HG03045 (cell line): Measurements from ENCODE around the gene CTAGE1.
"Not testable (repeated sequence)": the region's sequence is repeated elsewhere in the genome, so short reads cannot be mapped to it uniquely, and the experiment has no call there.

Experiments
- ATAC-seq: cut with Tn5 transposase; IDR thresholded peaks from one replicate; pipeline ENCODE4 v1.9.1; 2021; ENCODE audit warnings: mild to moderate bottlenecking, moderate library complexity; ENCODE audit not compliant: unreplicated experiment

Gene CTAGE1, protein sequence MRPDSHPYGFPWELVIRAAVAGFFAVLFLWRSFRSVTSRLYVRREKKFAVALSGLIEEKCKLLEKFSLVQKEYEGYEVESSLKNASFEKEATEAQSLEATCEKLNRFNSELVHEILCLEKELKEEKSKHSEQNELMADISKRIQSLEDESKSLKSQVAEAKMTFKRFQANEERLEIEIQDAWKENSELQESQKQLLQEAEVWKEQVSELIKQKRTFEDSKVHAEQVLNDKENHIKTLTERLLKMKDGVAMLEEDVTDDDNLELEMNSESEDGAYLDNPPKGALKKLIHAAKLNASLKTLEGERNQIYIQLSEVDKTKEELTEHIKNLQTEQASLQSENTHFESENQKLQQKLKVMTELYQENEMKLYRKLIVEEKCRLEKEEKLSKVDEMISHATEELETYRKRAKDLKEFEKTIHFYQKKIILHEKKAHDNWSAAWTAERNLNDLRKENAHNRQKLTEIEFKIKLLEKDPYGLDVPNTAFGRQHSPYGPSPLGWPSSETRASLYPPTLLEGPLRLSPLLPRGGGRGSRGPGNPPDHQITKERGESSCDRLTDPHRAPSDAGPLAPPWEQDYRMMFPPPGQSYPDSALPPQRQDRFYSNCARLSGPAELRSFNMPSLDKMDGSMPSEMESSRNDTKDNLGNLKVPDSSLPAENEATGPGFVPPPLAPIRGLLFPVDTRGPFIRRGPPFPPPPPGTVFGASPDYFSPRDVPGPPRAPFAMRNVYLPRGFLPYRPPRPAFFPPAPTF

DNA sequence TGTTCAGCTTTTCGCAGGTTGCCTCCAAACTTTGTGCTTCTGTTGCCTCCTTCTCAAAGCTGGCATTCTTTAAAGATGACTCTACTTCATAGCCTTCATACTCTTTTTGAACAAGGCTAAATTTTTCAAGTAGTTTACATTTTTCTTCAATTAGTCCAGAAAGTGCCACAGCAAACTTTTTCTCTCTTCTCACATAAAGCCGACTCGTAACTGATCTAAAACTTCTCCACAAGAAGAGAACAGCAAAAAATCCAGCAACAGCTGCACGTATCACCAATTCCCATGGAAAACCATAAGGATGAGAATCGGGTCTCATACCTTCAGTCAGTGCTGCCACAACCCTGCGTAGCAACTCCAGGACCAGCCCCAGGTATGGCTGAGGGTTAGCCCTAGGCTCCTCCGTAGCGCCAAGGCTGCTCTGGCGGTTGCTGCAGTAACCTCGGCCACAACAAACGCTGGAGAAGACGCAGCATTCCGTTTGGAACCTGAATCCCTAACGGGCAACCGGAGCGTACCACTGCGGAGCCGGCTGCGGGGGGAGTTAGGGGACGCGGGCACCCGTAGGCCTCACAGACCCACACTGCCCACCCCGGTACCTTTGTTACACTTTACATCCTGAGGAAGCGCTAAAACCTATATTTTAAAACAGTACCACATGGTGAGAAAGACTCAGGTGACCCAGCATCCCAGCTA, at the start of gene CTAGE1:
Gene CTAGE1, minus strand, starts transcription at position 420 of the 693 bp plus-strand sequence. Its CDS starts 104 bp downstream, at position 316.
- no peak for ATAC-seq

DNA sequence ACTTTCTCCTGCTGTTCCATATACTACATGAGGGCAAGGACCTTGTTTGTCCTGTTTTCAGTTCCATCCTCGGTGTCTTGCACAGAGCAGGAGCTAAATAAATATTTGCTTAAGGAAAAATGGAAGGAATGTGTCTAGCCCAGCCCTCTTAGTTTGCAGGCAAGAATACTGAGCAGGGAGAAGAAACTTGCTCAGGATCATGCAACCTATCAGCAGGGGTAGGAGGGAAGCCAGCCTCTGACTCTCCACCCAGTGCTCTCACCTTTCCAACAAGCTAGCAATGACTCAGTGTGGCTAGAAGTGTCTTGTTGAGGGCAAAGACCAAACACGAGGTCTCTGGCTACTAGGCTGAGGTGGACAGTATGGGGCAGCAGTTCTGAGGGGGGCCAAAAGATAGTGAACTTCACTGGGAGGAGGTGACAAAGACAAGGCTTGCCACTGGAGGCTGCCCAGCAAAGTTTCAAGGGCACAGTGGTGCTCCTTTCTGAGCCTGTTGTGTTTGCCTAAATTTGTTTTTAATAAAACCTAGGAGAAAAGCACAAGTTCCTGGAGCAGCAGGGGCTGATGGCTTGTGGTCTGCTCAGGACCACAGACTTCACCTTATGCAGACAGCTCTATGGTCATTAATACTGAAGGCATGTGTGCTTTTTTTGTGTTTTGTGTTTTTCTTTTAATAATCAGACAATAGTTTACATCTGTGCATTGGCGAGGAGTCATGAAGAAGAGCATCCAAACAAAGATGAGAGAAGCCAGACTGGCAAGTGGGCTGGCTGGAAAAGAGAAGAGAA, 49.1 kb upstream of the CTAGE1 start:
- ATAC-seq: no peak

DNA sequence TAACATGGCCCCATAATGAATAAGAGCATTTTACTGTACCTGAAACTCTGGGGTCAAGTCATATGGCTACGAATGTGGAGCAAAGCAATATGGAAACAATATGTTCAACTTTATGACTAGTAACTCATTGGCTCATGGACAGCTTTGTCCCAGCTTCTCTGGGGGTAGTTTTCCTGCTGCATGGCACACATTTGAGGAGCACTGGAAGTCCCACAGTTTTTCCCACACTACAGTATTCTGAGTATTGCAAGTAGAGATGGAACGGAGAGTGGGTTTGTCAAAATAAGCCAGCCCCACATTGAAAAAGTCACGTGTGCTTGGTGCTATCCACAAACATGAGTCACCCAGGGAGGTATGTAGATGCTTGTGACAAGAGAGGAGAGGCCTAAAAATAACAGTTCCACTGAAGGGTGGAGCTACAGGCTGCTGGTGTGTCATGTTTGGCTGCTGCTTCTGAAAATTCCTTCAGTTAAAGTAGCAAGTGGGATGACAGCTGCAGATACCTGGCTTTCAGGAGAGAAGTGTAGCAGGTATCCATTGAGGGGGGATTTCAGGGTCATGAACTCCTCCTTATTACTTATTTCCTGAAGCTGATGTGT, 48.2 kb upstream of the CTAGE1 start:
- ATAC-seq: no peak

DNA sequence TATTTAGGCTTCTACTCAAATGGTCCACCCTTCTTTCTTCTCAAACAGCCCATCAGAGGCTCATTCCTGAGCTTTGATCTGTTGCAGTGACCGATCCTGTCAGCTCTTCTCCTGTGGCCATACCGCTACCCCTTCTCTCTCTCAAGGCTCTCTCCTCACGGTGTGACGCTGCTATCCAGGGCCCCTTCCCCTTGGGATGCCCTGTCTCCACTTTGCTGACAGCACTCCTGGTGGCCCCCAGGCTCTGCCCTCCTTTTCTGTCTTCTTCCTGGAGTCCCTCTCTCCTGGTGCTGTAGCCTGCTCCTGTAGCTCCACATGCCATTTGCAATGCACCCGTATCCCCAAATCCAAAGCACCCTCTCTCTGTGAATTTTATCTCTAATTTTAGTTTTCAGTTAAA, 45.4 kb upstream of the CTAGE1 start:
- ATAC-seq: no peak

DNA sequence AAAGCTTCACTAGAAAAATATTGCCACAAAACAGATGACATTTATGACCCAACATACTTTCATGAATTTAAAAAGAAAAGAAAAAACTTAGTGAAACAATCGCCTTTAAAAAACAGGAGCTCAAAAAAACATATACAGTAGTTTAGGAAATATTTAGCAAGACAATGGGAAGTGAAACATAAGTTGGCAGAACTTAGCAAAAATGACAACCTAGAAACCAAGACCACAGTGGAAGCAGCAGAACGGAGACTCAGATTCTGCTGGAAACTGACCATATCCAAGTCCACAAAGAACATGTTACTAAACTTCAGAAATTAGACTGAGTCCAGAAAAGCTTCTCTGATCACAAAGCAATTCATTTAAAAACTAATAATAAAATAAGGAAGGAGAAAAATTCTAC, 41.8 kb upstream of the CTAGE1 start:
- no peak for ATAC-seq

DNA sequence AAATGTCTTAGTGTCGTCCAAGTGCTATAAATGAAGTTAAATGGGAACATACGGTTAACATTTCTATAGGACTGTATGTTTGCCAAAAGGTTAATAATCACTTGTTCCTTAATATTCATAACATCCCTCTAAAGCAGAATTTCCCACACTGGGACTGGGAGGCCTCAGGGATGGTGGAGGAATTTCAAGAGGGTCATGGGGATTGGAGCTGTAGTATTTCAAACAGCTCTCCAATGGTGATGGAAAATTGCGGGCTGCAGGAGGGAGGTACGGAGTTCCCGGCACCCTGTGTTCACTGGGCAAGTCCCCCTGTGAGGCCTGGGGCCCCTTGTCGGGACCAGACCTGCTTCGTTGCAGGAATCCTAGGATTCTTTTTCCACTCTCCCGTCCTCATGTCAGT, 39.8 kb upstream of the CTAGE1 start:
- no peak for ATAC-seq

DNA sequence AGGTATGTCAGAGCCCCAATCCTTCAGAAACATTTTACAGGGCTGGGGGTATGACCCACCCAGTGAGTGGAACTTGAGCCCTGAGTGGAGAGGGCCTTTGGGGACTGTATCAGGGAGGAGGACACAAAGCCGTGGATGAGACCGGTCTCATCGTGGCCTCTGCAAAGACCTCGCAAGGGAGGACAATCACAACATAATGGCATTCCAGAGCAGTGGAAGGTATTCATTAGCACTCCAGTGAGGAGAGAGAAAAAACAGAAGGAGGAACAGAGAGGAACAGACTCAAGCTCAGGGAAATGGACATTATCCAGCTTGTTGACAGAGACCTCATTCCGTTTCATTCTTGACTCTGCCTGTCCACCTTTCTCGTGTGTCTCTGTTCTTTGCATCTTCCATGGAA, 38.8 kb upstream of the CTAGE1 start:
- no peak for ATAC-seq

DNA sequence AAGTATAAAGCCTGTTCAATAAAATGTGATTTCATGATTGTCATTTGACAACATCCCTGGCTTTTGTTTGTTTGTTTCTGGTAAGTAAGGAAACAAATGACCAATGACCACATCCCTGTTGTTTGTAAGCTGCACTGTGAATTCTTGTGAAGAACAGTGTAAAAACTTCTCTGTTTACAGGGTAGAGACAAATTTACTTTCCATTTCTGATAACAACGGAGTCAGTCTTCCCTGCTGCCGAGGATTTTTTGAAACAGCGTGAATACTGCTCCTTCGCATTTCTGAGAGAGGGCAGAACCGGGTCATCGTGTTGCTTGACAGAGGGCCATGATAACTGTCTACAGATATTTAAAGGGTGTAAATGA, 38.4 kb upstream of the CTAGE1 start:
- no peak for ATAC-seq

DNA sequence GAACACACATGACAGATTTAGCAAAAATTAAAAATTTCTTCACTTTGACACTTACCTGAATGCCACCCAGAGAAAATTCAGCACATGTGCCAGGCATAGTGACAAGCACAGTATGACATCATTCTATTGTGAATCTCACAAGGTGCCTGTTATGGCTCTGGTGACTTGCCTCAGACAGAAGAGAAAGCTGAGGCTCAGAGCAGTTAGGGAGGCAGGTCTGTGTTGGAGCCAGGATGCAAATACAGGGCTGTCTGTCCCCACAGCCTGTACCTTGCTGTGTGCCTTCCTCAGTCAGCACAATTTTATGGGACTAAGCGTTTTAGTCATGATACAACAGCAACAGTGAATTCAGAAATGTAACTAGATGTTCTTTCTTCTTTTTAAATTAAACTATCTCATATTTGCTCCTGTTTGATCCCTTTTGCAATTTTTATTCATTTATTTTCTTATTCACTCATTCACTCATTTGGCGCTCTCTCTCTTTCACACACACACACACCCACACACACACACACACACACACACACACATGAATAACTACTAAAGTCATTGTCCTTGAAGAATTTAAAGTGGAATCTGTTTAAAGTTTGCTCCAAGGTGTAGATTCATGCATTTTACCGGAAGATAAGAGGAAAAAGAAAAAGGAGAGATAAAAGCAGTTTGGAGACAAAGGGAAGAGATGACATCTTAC, 37.9 kb upstream of the CTAGE1 start:
- no peak for ATAC-seq

DNA sequence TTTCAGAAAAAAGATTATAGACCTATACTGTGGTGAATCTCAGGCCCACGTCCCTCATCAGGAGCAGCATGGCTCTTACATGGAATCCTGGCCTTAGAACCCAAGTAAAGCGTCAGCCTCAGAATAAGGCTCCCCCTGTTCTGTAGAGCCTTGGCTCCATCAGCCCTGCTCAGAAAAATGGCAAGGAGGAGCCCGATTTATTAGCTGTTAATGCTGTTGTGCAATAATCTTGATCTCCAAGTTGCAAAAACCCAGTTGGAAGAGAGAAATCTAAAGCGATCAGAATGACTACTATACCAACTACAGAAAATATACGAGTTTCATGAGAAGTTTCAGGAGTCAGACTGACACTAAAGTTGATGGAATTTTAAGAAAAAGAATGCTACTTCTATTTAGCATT, 35.6 kb upstream of the CTAGE1 start:
- no peak for ATAC-seq

DNA sequence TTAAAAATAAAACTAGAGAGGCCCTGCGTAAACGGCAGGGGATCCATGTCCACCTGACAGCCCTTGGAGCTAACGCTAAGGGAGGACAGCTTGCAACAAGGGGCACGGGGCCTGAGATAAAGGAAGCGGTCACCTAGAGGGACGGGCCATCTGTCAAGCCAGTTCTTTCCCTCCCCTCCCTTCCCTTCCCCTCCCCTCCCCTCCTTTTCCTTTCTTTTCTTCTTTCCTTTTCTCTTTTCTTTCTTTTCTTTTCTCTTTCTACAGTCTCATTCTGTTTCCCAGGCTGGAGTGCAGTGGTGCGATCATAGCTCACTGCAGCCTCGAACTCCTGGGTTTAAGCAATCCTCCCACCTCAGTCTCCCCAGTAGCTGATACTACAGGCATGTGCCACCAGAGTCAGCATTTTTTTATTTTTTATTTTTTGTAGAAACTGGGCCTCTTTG, 34.5 kb upstream of the CTAGE1 start:
- no peak for ATAC-seq

DNA sequence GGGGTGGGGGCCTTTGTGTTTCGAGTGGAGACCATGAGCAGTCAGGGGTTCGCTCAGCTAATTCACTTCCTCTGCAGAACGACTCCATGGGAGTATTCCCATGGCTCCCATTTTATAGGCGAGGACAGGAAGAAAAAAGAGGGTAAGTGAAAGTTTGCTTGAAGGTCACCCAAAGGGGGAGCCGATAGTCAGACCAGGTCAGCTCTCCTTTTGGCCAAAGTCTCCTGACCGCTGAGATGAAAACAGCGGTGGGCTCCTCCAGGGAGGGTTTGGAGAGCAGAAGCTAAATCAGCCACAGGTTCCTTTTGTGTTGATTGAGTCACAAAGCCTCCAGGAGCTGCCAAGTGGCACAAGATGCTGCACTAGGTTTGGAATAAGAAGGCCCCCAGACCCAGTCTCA, 34.1 kb upstream of the CTAGE1 start:
- ATAC-seq: no peak

DNA sequence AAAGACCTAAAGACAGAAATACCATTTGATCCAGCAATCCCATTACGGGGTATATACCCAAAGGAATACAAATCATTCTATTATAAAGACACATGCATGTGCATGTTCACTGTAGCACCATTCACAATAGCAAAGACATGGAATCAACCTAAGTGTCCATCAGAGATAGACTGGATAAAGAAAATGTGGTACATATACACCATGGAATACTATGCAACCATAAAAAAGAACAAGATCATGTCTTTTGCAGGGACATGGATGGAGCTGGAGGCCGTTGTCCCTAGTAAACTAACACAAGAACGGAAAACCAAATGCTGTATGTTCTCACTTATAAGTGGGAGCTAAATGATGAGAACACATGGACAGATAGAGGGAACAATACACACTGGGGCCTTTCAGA, 33.1 kb upstream of the CTAGE1 start:
- not testable (repeated sequence) for ATAC-seq

DNA sequence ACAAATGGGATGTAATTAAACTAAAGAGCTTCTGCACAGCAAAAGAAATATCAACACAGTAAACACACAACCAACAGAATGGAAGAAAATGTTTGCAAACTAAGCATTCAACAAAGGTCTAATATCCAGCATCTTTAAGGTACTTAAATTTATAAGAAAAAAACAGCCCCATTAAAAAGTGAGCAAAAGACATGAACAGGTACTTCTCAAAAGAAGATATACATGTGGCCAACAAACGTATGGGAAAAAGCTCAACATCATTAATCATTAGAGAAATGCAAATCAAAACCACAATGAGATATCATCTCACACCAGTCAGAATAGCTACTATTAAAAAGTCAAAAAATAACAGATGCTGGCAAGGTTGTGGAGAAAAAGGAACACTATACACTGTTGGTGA, 32.6 kb upstream of the CTAGE1 start:
- not testable (repeated sequence) for ATAC-seq

DNA sequence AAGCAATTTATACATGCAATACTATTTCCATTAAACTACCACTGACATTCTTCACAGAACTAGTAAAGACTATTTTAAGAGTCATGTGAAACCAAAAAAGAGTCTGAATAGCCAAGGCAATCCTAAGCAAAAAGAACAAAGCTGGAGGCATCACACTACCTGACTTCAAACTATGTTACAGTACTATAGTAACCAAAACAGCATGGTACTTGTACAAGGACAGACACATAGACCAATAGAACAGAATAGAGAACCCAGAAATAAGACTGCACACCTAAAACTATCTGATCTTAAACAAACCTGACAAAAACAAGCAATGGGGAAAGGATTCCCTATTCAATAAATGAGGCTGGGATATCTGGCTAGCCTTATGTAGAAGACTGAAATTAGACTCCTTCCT, 32.0 kb upstream of the CTAGE1 start:
- ATAC-seq: not testable (repeated sequence)

DNA sequence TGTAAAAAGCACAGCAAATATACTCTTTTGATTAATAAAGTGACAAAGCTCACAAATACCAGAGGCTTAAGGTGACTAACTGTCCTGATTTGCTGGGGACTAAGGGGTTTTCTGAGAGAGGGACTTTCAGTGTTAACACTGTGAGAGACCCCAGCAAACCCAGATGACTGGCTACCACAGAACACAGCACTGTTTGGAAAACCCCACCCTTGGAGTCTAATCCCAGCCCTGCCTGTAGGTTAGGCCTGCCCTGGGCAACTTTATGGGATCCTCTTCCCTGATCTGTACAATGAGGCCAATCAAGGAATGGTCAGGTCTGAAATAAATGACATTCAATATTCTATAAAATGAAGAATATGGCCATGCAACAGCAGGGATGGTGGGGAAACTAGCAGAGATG, 30.5 kb upstream of the CTAGE1 start:
- no peak for ATAC-seq

DNA sequence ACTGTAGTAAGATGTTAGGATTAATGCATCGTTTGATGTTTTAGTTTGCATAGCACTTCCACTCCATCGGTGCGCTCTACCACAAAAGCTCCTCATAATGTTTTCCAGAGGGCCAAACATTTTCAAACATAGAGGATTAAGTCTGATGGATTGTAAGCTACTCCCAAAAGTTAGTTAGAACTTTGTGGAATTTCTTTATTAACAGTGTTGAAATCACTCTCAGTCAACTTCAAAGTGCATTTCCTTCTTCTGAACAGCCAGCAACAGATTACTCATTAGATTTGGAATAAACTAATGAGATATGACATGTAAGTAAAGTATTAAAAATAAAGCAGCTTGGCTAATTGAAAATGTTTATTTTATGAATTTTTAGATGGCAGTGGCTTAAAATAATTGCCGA, 30.1 kb upstream of the CTAGE1 start:
- no peak for ATAC-seq

DNA sequence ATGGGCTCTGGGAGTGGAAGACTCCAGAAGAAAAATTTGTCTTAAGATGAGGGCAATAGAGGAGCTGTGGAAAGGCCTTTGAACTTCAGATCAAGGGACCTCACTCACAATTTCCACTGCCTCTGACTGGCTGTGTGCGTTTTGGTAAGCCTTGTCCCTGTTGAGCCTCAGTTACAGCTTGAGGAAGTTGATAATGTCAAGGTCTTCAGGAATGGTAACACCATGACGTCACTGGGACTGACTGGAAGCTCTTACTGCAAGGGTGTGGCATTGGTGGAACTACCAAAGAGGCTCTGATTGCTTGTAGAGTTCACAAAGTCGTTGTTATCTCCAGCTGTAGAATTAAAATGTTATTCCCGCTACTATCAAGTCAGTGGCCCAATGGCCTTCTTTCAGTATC, 29.2 kb upstream of the CTAGE1 start:
- no peak for ATAC-seq

DNA sequence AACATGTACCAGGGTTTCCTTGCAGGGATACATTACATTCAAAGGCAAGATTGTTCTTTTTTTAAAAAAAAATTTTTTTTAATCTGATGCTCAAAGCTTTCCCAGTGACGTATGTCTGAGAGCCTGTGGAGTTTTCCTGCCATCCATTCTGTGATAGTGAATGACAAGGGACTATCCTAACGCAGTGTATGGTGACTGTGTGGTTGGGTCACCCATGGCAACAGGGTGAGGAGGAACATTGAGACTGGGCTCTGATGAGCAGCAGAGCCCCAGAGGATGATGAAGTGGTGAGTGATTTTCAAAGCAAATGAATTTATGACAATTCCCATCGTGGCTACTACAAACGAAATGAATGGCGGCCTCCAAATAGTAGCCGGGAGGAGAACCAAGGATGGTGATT, 28.6 kb upstream of the CTAGE1 start:
- ATAC-seq: no peak

DNA sequence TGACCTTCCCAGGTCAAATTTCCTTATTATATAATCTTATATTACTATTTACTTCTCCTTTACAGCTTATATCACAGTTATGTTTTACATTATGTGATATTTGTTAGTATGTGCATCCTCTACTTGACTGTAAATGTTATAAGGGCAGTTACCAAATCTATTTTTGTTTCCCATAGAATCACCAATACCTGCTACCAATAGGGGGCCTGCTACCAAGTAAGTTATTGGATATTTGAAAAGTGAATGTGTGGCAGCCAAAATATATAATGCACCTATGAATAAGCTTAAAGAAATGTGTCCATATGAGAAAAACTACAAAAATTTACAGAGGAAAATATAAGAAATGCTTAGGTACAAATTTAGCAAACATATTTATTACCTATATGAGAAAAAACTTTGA, 23.9 kb upstream of the CTAGE1 start:
- ATAC-seq: no peak
